OCI-LY1 (cell line): ENCODE results near the gene ANK3.

ENCODE experiments used
- H2AFZ ChIP-seq: fragments of 200-600 bp; sonication (generic), shearing (Covaris generic); 2 replicates; pipeline ENCODE4 v1.6.0; 2014; ENCODE audit warnings: antibody characterized with exemption, mild to moderate bottlenecking, low read length
- H3F3A ChIP-seq: fragments of 200-600 bp; sonication (generic), shearing (Covaris generic); 2 replicates; pipeline ENCODE4 v1.6.0; 2014; ENCODE audit warnings: mild to moderate bottlenecking, antibody characterized with exemption, low read length, moderate library complexity; ENCODE audit not compliant: insufficient read depth
- H3K27ac ChIP-seq: fragments of 200-600 bp; sonication (generic); 2 replicates; pipeline ENCODE4 v1.5.1; 2014; ENCODE audit warnings: low read length, mixed run types, mild to moderate bottlenecking, low read depth; ENCODE audit not compliant: poor library complexity, severe bottlenecking
- H3K27me3 ChIP-seq: fragments of 200-600 bp; sonication (generic); 2 replicates; pipeline ENCODE4 v1.6.0; 2014; ENCODE audit warnings: antibody characterized with exemption, mild to moderate bottlenecking, low read length, moderate library complexity; ENCODE audit not compliant: insufficient read depth
- H3K36me3 ChIP-seq: fragments of 200-600 bp; sonication (generic); 2 replicates; pipeline ENCODE4 v1.6.1; 2014; ENCODE audit warnings: mild to moderate bottlenecking, antibody characterized with exemption, low read length, moderate library complexity, mixed read lengths; ENCODE audit not compliant: insufficient read depth
- H3K4me1 ChIP-seq: fragments of 200-600 bp; sonication (generic); 2 replicates; pipeline ENCODE4 v1.5.1; 2014; ENCODE audit warnings: mild to moderate bottlenecking, low read length, moderate library complexity; ENCODE audit not compliant: insufficient read depth, severe bottlenecking
- H3K4me2 ChIP-seq: fragments of 200-600 bp; sonication (generic), shearing (Covaris generic); 2 replicates; pipeline ENCODE4 v1.6.1; 2014; ENCODE audit warnings: low read length
- H3K4me3 ChIP-seq: fragments of 200-600 bp; sonication (generic); 2 replicates; pipeline ENCODE4 v1.5.1; 2014; ENCODE audit warnings: low read length, low read depth, mild to moderate bottlenecking, mixed read lengths; ENCODE audit not compliant: poor library complexity, severe bottlenecking
- H3K79me2 ChIP-seq: fragments of 200-600 bp; shearing (Covaris generic); 2 replicates; pipeline ENCODE4 v1.6.1; 2016; ENCODE audit warnings: mixed run types, low read length, mixed read lengths; ENCODE audit not compliant: insufficient read depth
- H3K9ac ChIP-seq: fragments of 200-600 bp; sonication (generic), shearing (Covaris generic); 2 replicates; pipeline ENCODE4 v1.6.1; 2014; ENCODE audit warnings: mild to moderate bottlenecking, low read length, mixed read lengths
- H3K9me2 ChIP-seq: fragments of 200-600 bp; sonication (generic), shearing (Covaris generic); 2 replicates; pipeline ENCODE4 v1.6.1; 2014; ENCODE audit warnings: low read depth, mild to moderate bottlenecking, low read length, mixed read lengths
- H3K9me3 ChIP-seq: fragments of 200-600 bp; shearing (Covaris generic); 2 replicates; pipeline ENCODE4 v1.6.1; 2014; ENCODE audit warnings: low read length, mixed read lengths
- H4K20me1 ChIP-seq: fragments of 200-600 bp; sonication (generic), shearing (Covaris generic); 2 replicates; pipeline ENCODE4 v1.6.0; 2016; ENCODE audit warnings: mild to moderate bottlenecking, low read length; ENCODE audit not compliant: insufficient read depth
- CTCF ChIP-seq: fragments of 200-600 bp; sonication (generic), shearing (Covaris generic); IDR thresholded peaks from 2 replicates; pipeline ENCODE4 v1.5.1; 2017; ENCODE audit warnings: mild to moderate bottlenecking, antibody characterized with exemption, low read length, moderate library complexity, mixed read lengths
- EZH2 ChIP-seq: fragments of 200-600 bp; sonication (generic), shearing (Covaris generic); IDR thresholded peaks from 2 replicates; pipeline ENCODE4 v1.8.0; 2017; ENCODE audit warnings: borderline replicate concordance, mixed run types, mild to moderate bottlenecking, antibody characterized with exemption, low read length, moderate library complexity, mixed read lengths

ANK3 gene

GRCh38 chr10:60200012-60200681 lies 189.5 kb downstream of the ANK3 start:
- Histone ChIP-seq H3K9ac (no peak overlapping the region), H3K36me3 (peaks cover 61% of the 10 kb centered on the region; the same call in 1 of the 2 replicates), H2AFZ (no peak overlapping the region), H3K9me2 (no peaks in the 10 kb centered on the region), H3K79me2 (no peaks in the 10 kb centered on the region), H3K27me3 (no peaks in the 10 kb centered on the region), H3K27ac (no peak overlapping the region), H3K4me3 (no peak overlapping the region), H3K9me3 (no peaks in the 10 kb centered on the region), H3K4me2 (no peak overlapping the region), H4K20me1 (no peaks in the 10 kb centered on the region), H3F3A (no peaks in the 10 kb centered on the region), H3K4me1 (peaks cover 26% of the 10 kb centered on the region)
- TF ChIP-seq CTCF (no peak), EZH2 (no peak)

- no peaks in the 10 kb centered on the region for H3F3A ChIP-seq
Measured at GRCh38 chr10:60197206-60197605, 192.5 kb downstream of the ANK3 start.

GRCh38 chr10:60194421-60194820 lies 195.3 kb downstream of the ANK3 start:
- H3K9ac ChIP-seq, result no peak overlapping the region
- H3K4me1 ChIP-seq, result peaks cover 8% of the 10 kb centered on the region
- H3K4me2 ChIP-seq, result no peak overlapping the region
- no peak overlapping the region for H3K4me3 ChIP-seq
- no peaks in the 10 kb centered on the region for H3K27me3 ChIP-seq
- H2AFZ ChIP-seq, result no peak overlapping the region
- H3K36me3 ChIP-seq, result peaks cover 83% of the 10 kb centered on the region
- H3K79me2 ChIP-seq, result no peaks in the 10 kb centered on the region
- TF ChIP-seq EZH2 (no peak), CTCF (no peak)
- H3K9me2 ChIP-seq, result no peaks in the 10 kb centered on the region
- H3K9me3 ChIP-seq, result peaks cover 4% of the 10 kb centered on the region; the same call in 1 of the 2 replicates
- no peaks in the 10 kb centered on the region for H3F3A ChIP-seq
- H3K27ac ChIP-seq, result no peak overlapping the region
- no peaks in the 10 kb centered on the region for H4K20me1 ChIP-seq

More at GRCh38 chr10:60197206-60197605, 192.5 kb downstream of the ANK3 start:
- Histone ChIP-seq H3K9ac (no peak overlapping the region), H3K4me2 (no peak overlapping the region), H3K4me1 (peaks cover 16% of the 10 kb centered on the region), H3K9me3 (no peaks in the 10 kb centered on the region), H3K79me2 (no peaks in the 10 kb centered on the region), H3K9me2 (no peaks in the 10 kb centered on the region), H2AFZ (no peak overlapping the region), H3K27me3 (no peaks in the 10 kb centered on the region), H3K27ac (no peak overlapping the region), H3K36me3 (peaks cover 75% of the 10 kb centered on the region), H3K4me3 (no peak overlapping the region), H4K20me1 (no peaks in the 10 kb centered on the region)
- no peak for TF ChIP-seq CTCF
- no peak for TF ChIP-seq EZH2
